OCI-LY1 (cell line): Measurements from ENCODE around the gene TTN.
"Not testable (repeated sequence)": the region's sequence is repeated elsewhere in the genome, so short reads cannot be mapped to it uniquely, and the experiment has no call there.

Source experiments
- H2AFZ ChIP-seq: fragments of 200-600 bp; sonication (generic), shearing (Covaris generic); 2 replicates; pipeline ENCODE4 v1.6.0; 2014; ENCODE audit warnings: antibody characterized with exemption, mild to moderate bottlenecking, low read length
- H3F3A ChIP-seq: fragments of 200-600 bp; sonication (generic), shearing (Covaris generic); 2 replicates; pipeline ENCODE4 v1.6.0; 2014; ENCODE audit warnings: mild to moderate bottlenecking, antibody characterized with exemption, low read length, moderate library complexity; ENCODE audit not compliant: insufficient read depth
- H3K27ac ChIP-seq: fragments of 200-600 bp; sonication (generic); 2 replicates; pipeline ENCODE4 v1.5.1; 2014; ENCODE audit warnings: low read length, mixed run types, mild to moderate bottlenecking, low read depth; ENCODE audit not compliant: poor library complexity, severe bottlenecking
- H3K27me3 ChIP-seq: fragments of 200-600 bp; sonication (generic); 2 replicates; pipeline ENCODE4 v1.6.0; 2014; ENCODE audit warnings: antibody characterized with exemption, mild to moderate bottlenecking, low read length, moderate library complexity; ENCODE audit not compliant: insufficient read depth
- H3K36me3 ChIP-seq: fragments of 200-600 bp; sonication (generic); 2 replicates; pipeline ENCODE4 v1.6.1; 2014; ENCODE audit warnings: mild to moderate bottlenecking, antibody characterized with exemption, low read length, moderate library complexity, mixed read lengths; ENCODE audit not compliant: insufficient read depth
- H3K4me1 ChIP-seq: fragments of 200-600 bp; sonication (generic); 2 replicates; pipeline ENCODE4 v1.5.1; 2014; ENCODE audit warnings: mild to moderate bottlenecking, low read length, moderate library complexity; ENCODE audit not compliant: insufficient read depth, severe bottlenecking
- H3K4me2 ChIP-seq: fragments of 200-600 bp; sonication (generic), shearing (Covaris generic); 2 replicates; pipeline ENCODE4 v1.6.1; 2014; ENCODE audit warnings: low read length
- H3K4me3 ChIP-seq: fragments of 200-600 bp; sonication (generic); 2 replicates; pipeline ENCODE4 v1.5.1; 2014; ENCODE audit warnings: low read length, low read depth, mild to moderate bottlenecking, mixed read lengths; ENCODE audit not compliant: poor library complexity, severe bottlenecking
- H3K79me2 ChIP-seq: fragments of 200-600 bp; shearing (Covaris generic); 2 replicates; pipeline ENCODE4 v1.6.1; 2016; ENCODE audit warnings: mixed run types, low read length, mixed read lengths; ENCODE audit not compliant: insufficient read depth
- H3K9ac ChIP-seq: fragments of 200-600 bp; sonication (generic), shearing (Covaris generic); 2 replicates; pipeline ENCODE4 v1.6.1; 2014; ENCODE audit warnings: mild to moderate bottlenecking, low read length, mixed read lengths
- H3K9me2 ChIP-seq: fragments of 200-600 bp; sonication (generic), shearing (Covaris generic); 2 replicates; pipeline ENCODE4 v1.6.1; 2014; ENCODE audit warnings: low read depth, mild to moderate bottlenecking, low read length, mixed read lengths
- H3K9me3 ChIP-seq: fragments of 200-600 bp; shearing (Covaris generic); 2 replicates; pipeline ENCODE4 v1.6.1; 2014; ENCODE audit warnings: low read length, mixed read lengths
- H4K20me1 ChIP-seq: fragments of 200-600 bp; sonication (generic), shearing (Covaris generic); 2 replicates; pipeline ENCODE4 v1.6.0; 2016; ENCODE audit warnings: mild to moderate bottlenecking, low read length; ENCODE audit not compliant: insufficient read depth
- EZH2 ChIP-seq: fragments of 200-600 bp; sonication (generic), shearing (Covaris generic); IDR thresholded peaks from 2 replicates; pipeline ENCODE4 v1.8.0; 2017; ENCODE audit warnings: borderline replicate concordance, mixed run types, mild to moderate bottlenecking, antibody characterized with exemption, low read length, moderate library complexity, mixed read lengths
- TF ChIP-seq, protein P1 (sequence below): fragments of 200-600 bp; sonication (generic), shearing (Covaris generic); IDR thresholded peaks from 2 replicates; pipeline ENCODE4 v1.5.1; 2017; ENCODE audit warnings: mild to moderate bottlenecking, antibody characterized with exemption, low read length, moderate library complexity, mixed read lengths

Gene TTN

DNA sequence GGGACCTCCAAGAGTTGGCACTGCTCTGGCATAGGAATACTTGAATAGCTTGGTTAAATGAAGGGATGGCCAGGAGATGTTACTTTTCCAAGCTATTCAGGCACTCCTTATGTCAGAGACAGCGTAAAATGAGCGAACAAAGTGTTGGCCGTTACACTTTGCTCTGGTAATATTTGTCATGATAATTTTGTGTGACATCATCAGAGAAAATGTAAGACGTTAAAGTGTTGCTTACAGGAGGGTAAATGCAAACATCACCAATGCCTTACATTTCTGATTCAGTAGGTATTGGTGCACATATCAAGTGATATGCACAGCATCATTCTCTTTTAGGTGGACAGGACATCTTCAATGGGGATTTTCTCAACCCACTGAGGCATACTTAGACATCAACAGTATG is 281.0 kb downstream of the TTN start:
- Histone ChIP-seq H3K9me2 (no peaks in the 10 kb centered on the region), H3K4me3 (no peak overlapping the region), H3K79me2 (peaks cover 58% of the 10 kb centered on the region), H3K27ac (no peak overlapping the region), H3K9me3 (no peaks in the 10 kb centered on the region), H3K9ac (no peak overlapping the region), H3F3A (no peaks in the 10 kb centered on the region), H3K27me3 (no peaks in the 10 kb centered on the region), H3K36me3 (peaks cover 51% of the 10 kb centered on the region), H3K4me2 (no peak overlapping the region), H4K20me1 (no peaks in the 10 kb centered on the region), H2AFZ (no peak overlapping the region), H3K4me1 (peaks cover 23% of the 10 kb centered on the region)
- no peak for TF ChIP-seq EZH2
- TF ChIP-seq, protein P1, sequence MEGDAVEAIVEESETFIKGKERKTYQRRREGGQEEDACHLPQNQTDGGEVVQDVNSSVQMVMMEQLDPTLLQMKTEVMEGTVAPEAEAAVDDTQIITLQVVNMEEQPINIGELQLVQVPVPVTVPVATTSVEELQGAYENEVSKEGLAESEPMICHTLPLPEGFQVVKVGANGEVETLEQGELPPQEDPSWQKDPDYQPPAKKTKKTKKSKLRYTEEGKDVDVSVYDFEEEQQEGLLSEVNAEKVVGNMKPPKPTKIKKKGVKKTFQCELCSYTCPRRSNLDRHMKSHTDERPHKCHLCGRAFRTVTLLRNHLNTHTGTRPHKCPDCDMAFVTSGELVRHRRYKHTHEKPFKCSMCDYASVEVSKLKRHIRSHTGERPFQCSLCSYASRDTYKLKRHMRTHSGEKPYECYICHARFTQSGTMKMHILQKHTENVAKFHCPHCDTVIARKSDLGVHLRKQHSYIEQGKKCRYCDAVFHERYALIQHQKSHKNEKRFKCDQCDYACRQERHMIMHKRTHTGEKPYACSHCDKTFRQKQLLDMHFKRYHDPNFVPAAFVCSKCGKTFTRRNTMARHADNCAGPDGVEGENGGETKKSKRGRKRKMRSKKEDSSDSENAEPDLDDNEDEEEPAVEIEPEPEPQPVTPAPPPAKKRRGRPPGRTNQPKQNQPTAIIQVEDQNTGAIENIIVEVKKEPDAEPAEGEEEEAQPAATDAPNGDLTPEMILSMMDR: no peak

DNA sequence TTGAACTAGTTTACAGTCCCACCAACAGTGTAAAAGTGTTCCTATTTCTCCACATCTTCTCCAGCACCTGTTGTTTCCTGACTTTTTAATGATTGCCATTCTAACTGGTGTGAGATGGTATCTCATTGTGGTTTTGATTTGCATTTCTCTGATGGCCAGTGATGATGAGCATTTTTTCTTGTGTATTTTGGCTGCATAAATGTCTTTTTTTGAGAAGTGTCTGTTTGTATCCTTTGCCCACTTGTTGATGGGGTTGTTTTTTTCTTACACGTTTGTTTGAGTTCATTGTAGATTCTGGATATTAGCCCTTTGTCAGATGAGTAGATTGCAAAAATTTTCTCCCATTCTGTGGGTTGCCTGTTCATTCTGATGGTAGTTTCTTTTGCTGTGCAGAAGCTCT is 281.8 kb downstream of the TTN start:
- H2AFZ ChIP-seq, H3K4me2 ChIP-seq, H3K27me3 ChIP-seq, H4K20me1 ChIP-seq, H3K9ac ChIP-seq, H3K27ac ChIP-seq, H3K4me3 ChIP-seq, H3F3A ChIP-seq, H3K9me3 ChIP-seq, H3K9me2 ChIP-seq: not testable (repeated sequence)
- Histone ChIP-seq H3K36me3 (peaks cover 45% of the 10 kb centered on the region), H3K79me2 (peaks cover 57% of the 10 kb centered on the region), H3K4me1 (peaks cover 19% of the 10 kb centered on the region)

DNA sequence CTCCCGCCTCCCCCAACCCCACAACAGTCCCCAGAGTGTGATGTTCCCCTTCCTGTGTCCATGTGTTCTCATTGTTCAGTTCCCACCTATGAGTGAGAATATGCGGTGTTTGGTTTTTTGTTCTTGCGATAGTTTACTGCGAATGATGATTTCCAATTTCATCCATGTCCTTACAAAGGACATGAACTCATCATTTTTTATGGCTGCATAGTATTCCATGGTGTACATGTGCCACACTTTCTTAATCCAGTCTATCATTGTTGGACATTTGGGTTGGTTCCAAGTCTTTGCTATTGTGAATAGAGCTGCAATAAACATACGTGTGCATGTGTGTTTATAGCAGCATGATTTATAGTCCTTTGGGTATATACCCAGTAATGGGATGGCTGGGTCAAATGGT is 282.2 kb downstream of the TTN start:
- Histone ChIP-seq H3K4me1 (peaks cover 15% of the 10 kb centered on the region), H3K79me2 (peaks cover 53% of the 10 kb centered on the region), H3K36me3 (peaks cover 41% of the 10 kb centered on the region)
- not testable (repeated sequence) for H2AFZ ChIP-seq, H4K20me1 ChIP-seq, H3K9me3 ChIP-seq, H3K9me2 ChIP-seq, H3K9ac ChIP-seq, H3K4me3 ChIP-seq, H3K4me2 ChIP-seq, H3K27ac ChIP-seq, H3K27me3 ChIP-seq, H3F3A ChIP-seq

DNA sequence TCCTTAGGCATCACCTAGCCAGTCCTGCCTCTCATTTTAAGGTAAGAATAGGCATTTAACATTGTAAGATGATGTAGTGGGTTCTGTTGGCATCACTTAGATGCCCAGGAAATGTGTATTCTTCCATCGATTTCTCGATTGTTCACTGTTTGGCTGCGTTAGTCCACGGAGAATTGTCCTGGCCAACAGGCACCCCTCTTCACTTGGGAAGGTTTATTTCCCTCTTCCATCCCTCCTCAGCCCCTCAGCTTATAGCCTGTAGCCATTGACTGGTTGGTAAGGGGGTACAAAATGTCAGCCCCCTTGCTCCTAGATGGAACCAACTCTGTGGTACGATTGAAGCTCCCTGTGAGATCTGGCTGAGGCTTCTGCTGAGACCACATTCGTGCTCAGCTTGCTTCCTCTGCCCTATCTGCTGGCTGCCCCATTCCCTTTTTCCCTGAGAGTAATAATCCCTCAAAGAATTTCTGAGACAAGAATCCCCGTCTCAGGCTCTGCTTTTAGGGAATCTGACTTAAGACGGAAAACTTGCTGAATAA is 283.6 kb downstream of the TTN start:
- no peaks in the 10 kb centered on the region for H3K9me3 ChIP-seq
- H3K79me2 ChIP-seq: peaks cover 39% of the 10 kb centered on the region
- H2AFZ ChIP-seq: no peak overlapping the region
- no peaks in the 10 kb centered on the region for H3F3A ChIP-seq
- no peaks in the 10 kb centered on the region for H4K20me1 ChIP-seq
- peaks cover 15% of the 10 kb centered on the region for H3K4me1 ChIP-seq
- H3K27ac ChIP-seq: peak overlapping the region; percentile 49
- TF ChIP-seq, protein P1: no peak
- no peak for TF ChIP-seq EZH2
- no peaks in the 10 kb centered on the region for H3K27me3 ChIP-seq
- peaks cover 28% of the 10 kb centered on the region for H3K36me3 ChIP-seq
- H3K4me3 ChIP-seq: peak overlapping the region; percentile 91
- H3K9ac ChIP-seq: peak overlapping the region; percentile 93
- peak overlapping the region; percentile 87 for H3K4me2 ChIP-seq
- no peaks in the 10 kb centered on the region for H3K9me2 ChIP-seq
